WTC11 (cell line): ENCODE measurements around the gene RPS6KC1. TPM values are rescaled to one million over a fixed set of nuclear protein-coding genes. Genes with fewer than 3 reads are reported as not detected.

Experiments
- ATAC-seq: fragments of 200-7000 bp; cut with Tn5 transposase; 2 replicates; pipeline ENCODE4 v1.10.0; 2021; ENCODE audit warnings: mild to moderate bottlenecking, moderate library complexity
- CTCF ChIA-PET: fragments of 300-600 bp; sonication (Branson Sonifier 250); formaldehyde crosslinking; loops from one replicate; lab custom pipeline; 2021; ENCODE audit warnings: antibody characterized with exemption; lab: Charles Lee
- POLR2A ChIA-PET: fragments of 350-600 bp; sonication (Branson Sonifier 250); formaldehyde crosslinking; loops from one replicate; lab custom pipeline; 2021; ENCODE audit warnings: antibody characterized with exemption; lab: Charles Lee
- DNase-seq: peaks from one replicate; pipeline ENCODE4 v3.0.0; 2021; ENCODE audit warnings: low spot score
- H3K27ac Mint-ChIP-seq: 2 replicates; pipeline ENCODE4 v1.8.0; 2021; ENCODE audit warnings: mixed read lengths
- H3K27me3 Mint-ChIP-seq: 2 replicates; pipeline ENCODE4 v1.8.0; 2021; ENCODE audit warnings: low read depth, mild to moderate bottlenecking, moderate library complexity, mixed read lengths
- H3K36me3 Mint-ChIP-seq: 2 replicates; pipeline ENCODE4 v1.8.0; 2021; ENCODE audit warnings: mixed read lengths
- H3K4me1 Mint-ChIP-seq: 2 replicates; pipeline ENCODE4 v1.8.0; 2022; ENCODE audit warnings: mixed read lengths
- H3K4me3 Mint-ChIP-seq: 2 replicates; pipeline ENCODE4 v1.8.0; 2021; ENCODE audit warnings: mild to moderate bottlenecking, moderate library complexity, mixed read lengths
- H3K9me3 Mint-ChIP-seq: 2 replicates; pipeline ENCODE4 v1.8.0; 2021; ENCODE audit warnings: mixed read lengths
- AR ChIP-seq: fragments of 250-450 bp; sonication (Bioruptor Pico); IDR thresholded peaks from 2 replicates; pipeline ENCODE4 v1.9.0; 2021; ENCODE audit warnings: mild to moderate bottlenecking
- ATF6 ChIP-seq: sonication (generic); formaldehyde crosslinking; IDR thresholded peaks from 2 replicates; pipeline ENCODE4 v1.8.1; 2023; ENCODE audit warnings: mild to moderate bottlenecking, missing genetic modification reagents
- ERG ChIP-seq: fragments of 250-450 bp; sonication (Bioruptor Pico); IDR thresholded peaks from 2 replicates; pipeline ENCODE4 v1.8.0; 2021; ENCODE audit warnings: mild to moderate bottlenecking
- GTF2I ChIP-seq: fragments of 250-450 bp; sonication (Bioruptor Pico); conservative IDR thresholded peaks from 2 replicates; pipeline ENCODE4 v1.4.0; 2021; ENCODE audit warnings: mild to moderate bottlenecking
- OVOL2 ChIP-seq: fragments of 250-450 bp; sonication (Bioruptor Pico); IDR thresholded peaks from 2 replicates; pipeline ENCODE4 v1.9.0; 2021; ENCODE audit warnings: mild to moderate bottlenecking, borderline replicate concordance
- TEAD1 ChIP-seq: sonication (generic); formaldehyde crosslinking; IDR thresholded peaks from 2 replicates; pipeline ENCODE4 v1.8.0; 2022; ENCODE audit warnings: mild to moderate bottlenecking, missing genetic modification reagents
- TEAD4 ChIP-seq: sonication (generic); formaldehyde crosslinking; IDR thresholded peaks from 2 replicates; pipeline ENCODE4 v1.8.0; 2022; ENCODE audit warnings: mild to moderate bottlenecking, missing genetic modification reagents
- USF1 ChIP-seq: sonication (generic); formaldehyde crosslinking; IDR thresholded peaks from 2 replicates; pipeline ENCODE4 v1.8.0; 2022; ENCODE audit warnings: mild to moderate bottlenecking, missing genetic modification reagents
- ZNF138 ChIP-seq: sonication (generic); formaldehyde crosslinking; conservative IDR thresholded peaks from 2 replicates; pipeline ENCODE4 v1.8.1; 2022; ENCODE audit warnings: mild to moderate bottlenecking, moderate library complexity, missing genetic modification reagents
- ZNF263 ChIP-seq: sonication (generic); formaldehyde crosslinking; IDR thresholded peaks from 2 replicates; pipeline ENCODE4 v1.8.1; 2022; ENCODE audit warnings: low read depth, mild to moderate bottlenecking, moderate library complexity, missing genetic modification reagents
- ZNF532 ChIP-seq: fragments of 250-450 bp; sonication (Bioruptor Pico); IDR thresholded peaks from 2 replicates; pipeline ENCODE4 v1.9.0; 2021; ENCODE audit warnings: mild to moderate bottlenecking, borderline replicate concordance
- total RNA-seq: library from RNA; stranded (reverse); gene quantifications from 3 replicates; pipeline ENCODE4 v1.2.3, GENCODE V29; 2021

The RPS6KC1 gene
- total RNA-seq, 1 experiment from 2014 or later, result 17.4 TPM

- no peaks in the 10 kb centered on the region for H3K27me3 Mint-ChIP-seq
Measured at GRCh38 chr1:213277036-213277435, 226.0 kb downstream of the RPS6KC1 start.

More at GRCh38 chr1:213277036-213277435, 226.0 kb downstream of the RPS6KC1 start:
- DNase-seq (no peak), ATAC-seq (no peak)
- Mint-ChIP-seq H3K4me1 (peaks cover 30% of the 10 kb centered on the region), H3K4me3 (no peak overlapping the region), H3K36me3 (peaks cover 2% of the 10 kb centered on the region; the same call in 1 of the 2 replicates), H3K27ac (no peak overlapping the region), H3K9me3 (no peaks in the 10 kb centered on the region)
- CTCF ChIA-PET, result no interaction called here
- no peak for TF ChIP-seq ZNF263
- TF ChIP-seq OVOL2 (CRISPR knock-in tag), result no peak
- no peak for TF ChIP-seq ATF6 (CRISPR knock-in tag)
- no peak for TF ChIP-seq USF1
- TF ChIP-seq TEAD4 (CRISPR knock-in tag), result no peak
- no peak for TF ChIP-seq TEAD1 (CRISPR knock-in tag)
- TF ChIP-seq ZNF138 (CRISPR knock-in tag), result no peak
- no peak for TF ChIP-seq GTF2I (CRISPR knock-in tag)
- TF ChIP-seq ZNF532 (CRISPR knock-in tag), result no peak
- TF ChIP-seq AR (CRISPR knock-in tag), result no peak
- TF ChIP-seq ERG, result no peak
- POLR2A ChIA-PET, result no interaction called here
